Transverse colon (tissue), 4 donors: ENCODE results near the gene PTH2. TPM values are rescaled to one million over a fixed set of nuclear protein-coding genes. Genes with fewer than 3 reads are reported as not detected.

ENCODE experiments used
- DNase-seq: peaks from one replicate; pipeline ENCODE4 v3.0.0-alpha.2; 2019
- H3K27ac ChIP-seq, 4 donors: fragments of 200-600 bp; sonication (generic); 2 replicates each; pipeline ENCODE4 v1.5.1; 2016 to 2018; ENCODE audit warnings: inconsistent platforms in 4 of 4
- H3K27me3 ChIP-seq: fragments of 200-600 bp; sonication (generic); 2 replicates; pipeline ENCODE4 v1.5.1; 2017; ENCODE audit warnings: inconsistent platforms
- H3K36me3 ChIP-seq, 4 donors: fragments of 200-600 bp; sonication (generic); 2 replicates each; pipeline ENCODE4 v1.5.1; 2017 to 2019; ENCODE audit warnings: inconsistent platforms in 4 of 4
- H3K4me1 ChIP-seq, 4 donors: fragments of 200-600 bp; sonication (generic); 2 replicates each; pipeline ENCODE4 v1.5.1; 2017 to 2020; ENCODE audit warnings: inconsistent platforms in 4 of 4
- H3K4me3 ChIP-seq, 4 donors: fragments of 200-600 bp; sonication (generic); 1 replicate in 1 of 4; 2 replicates in 3 of 4; pipeline versions ENCODE4 v1.5.1 to v1.6.1; 2017 to 2019; ENCODE audit warnings: inconsistent platforms in 4 of 4
- H3K9me3 ChIP-seq, 2 donors: fragments of 200-600 bp; sonication (generic); 2 replicates each; pipeline ENCODE4 v1.5.1; 2017 to 2019; ENCODE audit warnings: inconsistent platforms in 2 of 2
- EP300 ChIP-seq: sonication (generic); formaldehyde crosslinking; IDR thresholded peaks from one replicate; pipeline ENCODE4 v1.6.1; 2017; ENCODE audit warnings: antibody characterized with exemption, low read depth
- POLR2A ChIP-seq: fragments of 450-650 bp; IDR thresholded peaks from one replicate; pipeline ENCODE4 v1.6.1; 2016; ENCODE audit warnings: antibody characterized with exemption, mild to moderate bottlenecking, moderate library complexity
- POLR2AphosphoS5 ChIP-seq, 3 donors: sonication (generic); formaldehyde crosslinking; IDR thresholded peaks; one replicate each; pipeline ENCODE4 v1.6.1; 2016; ENCODE audit warnings: antibody characterized with exemption in 3 of 3
- WGBS, 2 donors: methylation state at CpG; one replicate each; pipeline ENCODE4 v1.1.5; 2018; ENCODE audit warnings: low coverage in 1 of 2; 5-methylcytosine and 5-hydroxymethylcytosine counted together
- in situ Hi-C, 4 donors: fragments of 200-750 bp; cut with MboI; loops; one replicate each; pipeline versions ENCODE4 v1.15.0 to v1.15.1; 2017; ENCODE audit warnings: low sequenced_read_pairs in 3 of 4, low pct_ligation_motif_present in 1 of 4, low pct_unique_long_range_greater_than_20kb in 1 of 4
- intact Hi-C: fragments of 100-400 bp; cut with DNase I; formaldehyde crosslinking; loops from one replicate; pipeline ENCODE4 v1.15.1; 2023; ENCODE audit warnings: low total_unique reads
- total RNA-seq, 4 donors: library from RNA; depleted of rRNA; stranded (reverse); fragments of >200 nt; gene quantifications; one replicate each; pipeline ENCODE4 v1.1.0, GENCODE V29; 2016
- TF ChIP-seq, protein P1 (sequence below), 5 experiments: fragments of 200-600 bp in 3 of 5; fragments of 450-650 bp in 2 of 5; sonication (generic) in 3 of 5; IDR thresholded peaks; 1 replicate in 2 of 5; 2 replicates in 3 of 5; pipeline ENCODE4 v1.5.1; 2016 to 2017; ENCODE audit warnings: antibody characterized with exemption in 5 of 5, inconsistent platforms in 3 of 5, mild to moderate bottlenecking in 2 of 5, moderate library complexity in 1 of 5

The PTH2 gene
- total RNA-seq, 4 donors from 2014 or later: not detected

GRCh38 chr19:49398001-49398615, 25.1 kb downstream of the PTH2 start:
- WGBS, 2 donors: 68% methylated on average over 11 of the region's 11 CpGs; no CpG with 5 or more reads in 1 of the 2 donors
- peaks cover 8% of the 10 kb centered on the region for H3K27me3 ChIP-seq
- H3K36me3 ChIP-seq: no peaks in the 10 kb centered on the region
- intact Hi-C loops: no loop called here
- H3K27ac ChIP-seq: no peak overlapping the region
- no peaks in the 10 kb centered on the region for H3K9me3 ChIP-seq
- no peak for DNase-seq
- TF ChIP-seq POLR2A: no peak
- TF ChIP-seq POLR2AphosphoS5 (IDR thresholded peaks at IDR 0.05): no peak
- no peak for TF ChIP-seq EP300
- TF ChIP-seq, protein P1, sequence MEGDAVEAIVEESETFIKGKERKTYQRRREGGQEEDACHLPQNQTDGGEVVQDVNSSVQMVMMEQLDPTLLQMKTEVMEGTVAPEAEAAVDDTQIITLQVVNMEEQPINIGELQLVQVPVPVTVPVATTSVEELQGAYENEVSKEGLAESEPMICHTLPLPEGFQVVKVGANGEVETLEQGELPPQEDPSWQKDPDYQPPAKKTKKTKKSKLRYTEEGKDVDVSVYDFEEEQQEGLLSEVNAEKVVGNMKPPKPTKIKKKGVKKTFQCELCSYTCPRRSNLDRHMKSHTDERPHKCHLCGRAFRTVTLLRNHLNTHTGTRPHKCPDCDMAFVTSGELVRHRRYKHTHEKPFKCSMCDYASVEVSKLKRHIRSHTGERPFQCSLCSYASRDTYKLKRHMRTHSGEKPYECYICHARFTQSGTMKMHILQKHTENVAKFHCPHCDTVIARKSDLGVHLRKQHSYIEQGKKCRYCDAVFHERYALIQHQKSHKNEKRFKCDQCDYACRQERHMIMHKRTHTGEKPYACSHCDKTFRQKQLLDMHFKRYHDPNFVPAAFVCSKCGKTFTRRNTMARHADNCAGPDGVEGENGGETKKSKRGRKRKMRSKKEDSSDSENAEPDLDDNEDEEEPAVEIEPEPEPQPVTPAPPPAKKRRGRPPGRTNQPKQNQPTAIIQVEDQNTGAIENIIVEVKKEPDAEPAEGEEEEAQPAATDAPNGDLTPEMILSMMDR (IDR thresholded peaks at IDR 0.05): no peak
- in situ Hi-C loops: loop anchor here in 1 of 4 donors (10.0 kb wide), 1 partner anchor 47 kb away; the partner anchor contains the start of gene SLC17A7
- H3K4me1 ChIP-seq: no peaks in the 10 kb centered on the region
- H3K4me3 ChIP-seq: no peak overlapping the region

DNA sequence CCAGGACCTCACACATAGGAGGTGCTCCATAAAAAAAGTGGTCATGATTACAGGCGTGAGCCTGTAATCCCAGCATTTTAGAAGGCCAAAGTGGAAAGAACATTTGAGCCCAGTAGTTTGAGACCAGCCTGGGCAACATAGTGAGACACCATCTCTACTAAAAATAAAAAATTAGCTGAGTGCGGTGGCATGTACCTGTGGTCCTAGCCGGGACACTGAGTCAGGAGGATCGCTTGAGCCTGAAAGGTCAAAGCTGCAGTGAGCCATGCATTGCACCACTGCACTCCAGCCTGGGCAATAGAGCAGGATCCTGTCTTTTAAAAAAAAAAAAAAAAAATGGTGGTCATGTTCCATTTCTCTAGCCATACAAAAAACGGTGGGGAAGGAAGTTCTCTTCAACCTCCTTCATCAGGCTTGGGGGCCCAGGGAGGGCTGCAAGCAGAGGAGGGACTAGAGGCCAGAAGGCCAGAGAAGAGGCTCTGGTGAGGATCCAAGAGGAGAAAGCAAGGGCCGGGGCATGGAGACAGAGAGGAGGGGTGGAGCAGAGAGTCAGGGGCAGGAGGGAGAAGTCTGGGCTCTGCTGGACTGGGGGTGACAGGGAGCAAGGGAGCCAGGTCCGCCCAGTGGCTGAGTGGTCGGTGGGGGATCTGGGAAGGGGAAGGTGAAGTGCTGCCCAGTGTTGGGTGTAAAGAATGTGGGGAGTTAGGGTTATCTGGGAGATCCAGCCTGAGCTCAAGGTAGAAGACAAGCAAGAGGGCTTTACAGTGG, 26.3 kb downstream of the PTH2 start:
- TF ChIP-seq EP300 (no peak), POLR2A (no peak), POLR2AphosphoS5 (IDR thresholded peaks at IDR 0.05) (no peak)
- TF ChIP-seq, protein P1 (IDR thresholded peaks at IDR 0.05): no peak
- Histone ChIP-seq H3K4me3 (no peak overlapping the region), H3K4me1 (no peaks in the 10 kb centered on the region), H3K36me3 (no peaks in the 10 kb centered on the region), H3K27ac (no peak overlapping the region), H3K9me3 (no peaks in the 10 kb centered on the region), H3K27me3 (peaks cover 8% of the 10 kb centered on the region)
- intact Hi-C loops: no loop called here
- in situ Hi-C loops: loop anchor here in 1 of 4 donors (10.0 kb wide), 1 partner anchor 48 kb away; the partner anchor contains the start of gene SLC17A7
- no peak for DNase-seq
- 74 to 88% methylated on average over 5 to 8 of the region's 8 CpGs for WGBS, 2 donors

- H3K27me3 ChIP-seq: peaks cover 8% of the 10 kb centered on the region
- H3K4me3 ChIP-seq: no peak overlapping the region
- no peak for TF ChIP-seq EP300
- no peak for TF ChIP-seq POLR2A
- TF ChIP-seq, protein P1 (IDR thresholded peaks at IDR 0.05): no peak
- TF ChIP-seq POLR2AphosphoS5 (IDR thresholded peaks at IDR 0.05): no peak
- no peaks in the 10 kb centered on the region for H3K9me3 ChIP-seq
- in situ Hi-C loops (loop anchor here in 1 of 4 donors (10.0 kb wide), 1 partner anchor 49 kb away; the partner anchor contains the start of gene SLC17A7), intact Hi-C loops (no loop called here)
- WGBS, 2 donors: 70 to 76% methylated on average over 7 to 15 of the region's 15 CpGs
- H3K4me1 ChIP-seq: peaks cover 0 to 3% (median 0%) of the 10 kb centered on the region in 4 donors
- H3K36me3 ChIP-seq: no peaks in the 10 kb centered on the region
- H3K27ac ChIP-seq: no peak overlapping the region
- no peak for DNase-seq
Observed at GRCh38 chr19:49395581-49396407, 27.4 kb downstream of the PTH2 start.
